IgD-negative memory B cell (primary cell): Measurements from ENCODE around the gene OXGR1. TPM values are rescaled to one million over a fixed set of nuclear protein-coding genes. Genes with fewer than 3 reads are reported as not detected.
A peak's percentile ranks its signal among the peaks of the same experiment; 100 is the strongest.
"Not testable (repeated sequence)": the region's sequence is repeated elsewhere in the genome, so short reads cannot be mapped to it uniquely, and the experiment has no call there.

Experiments used
- H3K27ac Mint-ChIP-seq, 3 donors: one replicate each; pipeline ENCODE4 v1.8.0; 2020 to 2022; ENCODE audit warnings: mild to moderate bottlenecking in 3 of 3, mixed read lengths in 3 of 3, moderate library complexity in 1 of 3
- H3K27me3 Mint-ChIP-seq: one replicate; pipeline ENCODE4 v1.8.0; 2021; ENCODE audit warnings: mixed read lengths
- H3K36me3 Mint-ChIP-seq: one replicate; pipeline ENCODE4 v1.8.0; 2020; ENCODE audit warnings: mild to moderate bottlenecking, mixed read lengths
- H3K4me1 Mint-ChIP-seq, 3 donors: one replicate each; pipeline ENCODE4 v1.8.0; 2020 to 2022; ENCODE audit warnings: mixed read lengths in 3 of 3, mild to moderate bottlenecking in 1 of 3
- H3K4me3 Mint-ChIP-seq, 4 donors: one replicate each; pipeline ENCODE4 v1.8.0; 2020 to 2022; ENCODE audit warnings: mild to moderate bottlenecking in 4 of 4, mixed read lengths in 4 of 4, moderate library complexity in 3 of 4
- H3K9me3 Mint-ChIP-seq, 3 donors: one replicate each; pipeline ENCODE4 v1.8.0; 2020 to 2021; ENCODE audit warnings: mixed read lengths in 3 of 3, mild to moderate bottlenecking in 1 of 3
- polyA plus RNA-seq: library from polyadenylated mRNA; unstranded; fragments of 300-500 nt; fragmentation: Illumina TruSeq; gene quantifications from one replicate; pipeline ENCODE4 v1.2.3, GENCODE V29; 2021

The OXGR1 gene
- polyA plus RNA-seq, 1 donor from 2014 or later, result not detected

DNA sequence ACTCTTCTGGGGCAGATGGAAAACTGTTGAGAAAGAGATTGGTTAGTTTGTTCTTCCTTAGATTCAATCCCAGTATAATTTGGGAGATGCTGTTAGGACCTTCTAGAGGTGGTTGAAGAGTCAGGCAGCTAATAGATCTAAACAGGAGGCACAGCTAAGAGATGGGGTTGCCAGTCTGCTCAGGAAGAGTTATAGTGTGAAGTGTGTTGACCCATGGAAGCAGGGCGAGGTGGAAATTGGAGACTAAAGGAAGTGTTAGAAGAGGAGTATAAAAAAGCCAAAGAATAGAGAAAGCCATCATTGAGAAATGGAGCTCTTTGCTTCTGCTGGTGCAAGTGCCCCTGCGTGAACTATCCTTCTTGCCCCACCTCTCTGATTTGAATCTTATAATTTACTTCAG, 3.8 kb upstream of the OXGR1 start:
- peaks cover 0 to 12% (median 4%) of the 10 kb centered on the region in 3 donors for H3K4me1 Mint-ChIP-seq
- H3K27me3 Mint-ChIP-seq, result peaks cover 15% of the 10 kb centered on the region
- H3K9me3 Mint-ChIP-seq, result peaks cover 0 to 6% (median 0%) of the 10 kb centered on the region in 3 donors
- no peak overlapping the region for H3K4me3 Mint-ChIP-seq
- H3K36me3 Mint-ChIP-seq, result no peaks in the 10 kb centered on the region
- H3K27ac Mint-ChIP-seq, result no peak overlapping the region

DNA sequence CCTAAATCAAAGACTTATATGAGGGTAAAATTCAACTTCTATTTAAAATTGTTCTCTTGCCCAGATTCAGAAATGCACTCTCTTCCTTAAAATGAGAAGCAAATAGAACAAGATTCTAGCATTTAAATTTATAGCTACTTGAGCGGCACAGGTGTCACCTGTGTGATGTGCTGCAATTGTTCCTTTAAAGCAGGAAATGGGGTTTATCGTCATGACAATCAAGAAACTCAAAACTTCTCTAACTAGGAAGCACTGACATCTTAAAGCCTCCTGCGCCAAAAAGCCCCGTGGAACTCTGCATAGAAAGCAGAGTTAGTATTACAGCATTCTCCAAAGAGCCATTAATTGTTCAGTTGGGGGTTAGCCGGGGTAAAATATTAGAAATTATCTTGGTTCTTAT, 2.6 kb upstream of the OXGR1 start:
- Mint-ChIP-seq H3K27ac (no peak overlapping the region), H3K9me3 (peaks cover 0 to 8% (median under 1%) of the 10 kb centered on the region in 3 donors), H3K4me3 (no peak overlapping the region), H3K36me3 (no peaks in the 10 kb centered on the region), H3K4me1 (peaks cover 0 to 11% (median 4%) of the 10 kb centered on the region in 3 donors), H3K27me3 (peaks cover 21% of the 10 kb centered on the region)

DNA sequence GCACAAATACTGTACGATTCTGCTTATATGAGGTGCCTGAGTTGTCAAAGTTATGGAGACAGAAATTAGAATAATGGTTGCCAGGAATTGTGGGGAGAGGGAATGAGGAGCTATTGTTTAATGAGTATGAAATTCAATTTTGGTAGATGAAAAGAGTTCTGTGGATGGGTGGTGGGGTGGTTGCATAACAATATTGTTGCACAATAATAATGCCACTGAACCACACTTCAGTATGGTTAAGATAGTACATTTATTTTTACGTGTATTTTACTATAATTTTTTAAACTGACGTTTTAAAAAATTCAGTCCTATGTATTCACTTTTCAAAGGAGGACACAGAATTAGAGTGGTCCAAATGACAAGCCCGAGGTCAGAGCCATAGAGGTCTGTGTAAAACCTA, 1.8 kb upstream of the OXGR1 start:
- Mint-ChIP-seq H3K4me3 (no peak overlapping the region), H3K4me1 (peaks cover 0 to 6% (median 4%) of the 10 kb centered on the region in 3 donors), H3K27me3 (peaks cover 24% of the 10 kb centered on the region), H3K36me3 (no peaks in the 10 kb centered on the region), H3K27ac (no peak overlapping the region), H3K9me3 (peaks cover 3 to 8% (median 5%) of the 10 kb centered on the region in 3 donors)

- H3K9me3 Mint-ChIP-seq, result peaks cover 3 to 8% (median 5%) of the 10 kb centered on the region in 3 donors
- H3K4me3 Mint-ChIP-seq, result peak overlapping the region in 1 of 4 donors; percentile 69
- no peaks in the 10 kb centered on the region for H3K36me3 Mint-ChIP-seq
- no peak overlapping the region for H3K27ac Mint-ChIP-seq
- peaks cover 24% of the 10 kb centered on the region for H3K27me3 Mint-ChIP-seq
- peaks cover 0 to 5% (median 4%) of the 10 kb centered on the region in 3 donors for H3K4me1 Mint-ChIP-seq
Observed at GRCh38 chr13:96994858-96995243, 575 bp upstream of the OXGR1 start.

DNA sequence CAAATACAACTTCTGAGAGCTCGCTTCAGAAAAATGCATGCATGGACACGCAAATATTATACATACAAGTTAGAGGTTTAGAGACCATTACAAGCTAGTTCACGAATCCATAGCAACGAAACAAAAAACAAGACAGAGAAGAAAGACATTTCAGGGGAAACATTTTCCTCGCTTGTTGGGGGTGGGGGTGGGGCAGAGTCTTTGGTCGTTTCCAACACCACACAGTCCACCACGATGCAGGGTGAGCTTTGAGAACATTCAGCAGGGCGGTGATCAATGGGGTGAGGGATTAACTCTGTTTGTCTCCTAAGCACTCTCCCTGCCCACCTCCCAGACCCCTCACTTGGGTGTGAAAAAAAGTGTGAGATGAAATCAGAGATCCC, 651 bp downstream of the OXGR1 start:
- peaks cover 0 to 5% (median 4%) of the 10 kb centered on the region in 3 donors for H3K4me1 Mint-ChIP-seq
- peak overlapping the region in 1 of 4 donors; percentile 81 for H3K4me3 Mint-ChIP-seq
- H3K27me3 Mint-ChIP-seq, result peaks cover 23% of the 10 kb centered on the region
- H3K36me3 Mint-ChIP-seq, result no peaks in the 10 kb centered on the region
- no peak overlapping the region for H3K27ac Mint-ChIP-seq
- H3K9me3 Mint-ChIP-seq, result peaks cover 3 to 8% (median 5%) of the 10 kb centered on the region in 3 donors

- no peak overlapping the region for H3K4me3 Mint-ChIP-seq
- peaks cover 22% of the 10 kb centered on the region for H3K27me3 Mint-ChIP-seq
- no peaks in the 10 kb centered on the region for H3K36me3 Mint-ChIP-seq
- H3K27ac Mint-ChIP-seq, result no peak overlapping the region
- H3K9me3 Mint-ChIP-seq, result peaks cover 3 to 8% (median 5%) of the 10 kb centered on the region in 3 donors
- peaks cover 0 to 5% (median 4%) of the 10 kb centered on the region in 3 donors for H3K4me1 Mint-ChIP-seq
Observed at GRCh38 chr13:96992633-96993032, 1.6 kb downstream of the OXGR1 start.

DNA sequence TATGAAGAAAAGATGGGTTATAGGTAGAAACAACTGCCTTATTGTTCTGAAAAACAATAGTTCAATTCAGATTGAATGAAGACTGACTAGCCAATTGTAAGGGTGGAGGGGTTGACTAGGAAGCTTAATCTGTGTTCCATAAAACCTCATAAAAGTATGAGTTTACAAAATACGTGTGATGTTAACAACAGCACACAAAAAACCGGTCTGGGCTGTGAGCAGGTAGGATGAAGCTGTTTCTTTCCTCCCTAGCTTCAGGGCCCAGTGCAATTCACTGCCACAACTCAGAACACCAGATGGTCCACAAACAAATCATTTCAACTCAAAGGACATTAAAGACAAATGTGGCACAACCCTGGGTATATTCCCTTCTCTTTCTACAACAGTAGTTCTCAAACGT, 3.2 kb downstream of the OXGR1 start:
- H3K27me3 Mint-ChIP-seq, result peaks cover 22% of the 10 kb centered on the region
- peaks cover 0 to 5% (median 4%) of the 10 kb centered on the region in 3 donors for H3K4me1 Mint-ChIP-seq
- H3K27ac Mint-ChIP-seq, result no peak overlapping the region
- peaks cover 3 to 7% (median 5%) of the 10 kb centered on the region in 3 donors for H3K9me3 Mint-ChIP-seq
- no peaks in the 10 kb centered on the region for H3K36me3 Mint-ChIP-seq
- H3K4me3 Mint-ChIP-seq, result no peak overlapping the region

GRCh38 chr13:96988441-96988840, 5.8 kb downstream of the OXGR1 start:
- Mint-ChIP-seq H3K27ac (no peak overlapping the region), H3K36me3 (no peaks in the 10 kb centered on the region), H3K4me1 (peaks cover 0 to 5% (median 2%) of the 10 kb centered on the region in 3 donors), H3K9me3 (peaks cover 3 to 6% (median 5%) of the 10 kb centered on the region in 3 donors), H3K27me3 (peaks cover 13% of the 10 kb centered on the region), H3K4me3 (no peak overlapping the region)

DNA sequence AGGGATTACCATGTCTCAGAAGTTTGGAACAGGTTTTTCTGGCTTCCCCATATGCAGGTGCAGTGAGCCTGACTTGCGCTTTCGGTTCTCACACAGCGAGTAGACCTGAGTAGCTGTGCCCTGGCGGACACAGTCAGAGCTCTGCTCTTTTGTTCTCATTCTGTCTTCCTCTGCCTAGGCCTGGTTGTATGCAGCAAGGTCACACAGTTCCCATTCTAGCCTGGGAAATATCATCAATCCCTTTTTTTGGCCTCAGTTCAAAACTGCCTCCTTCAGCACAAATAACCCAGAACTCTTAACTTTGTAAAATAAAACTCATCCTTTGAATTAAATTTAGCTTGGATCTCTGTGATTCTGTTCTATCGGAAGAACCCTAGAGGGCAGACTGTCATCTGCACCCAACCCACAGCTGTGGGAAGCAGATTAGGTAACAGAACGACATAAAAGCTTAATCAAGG, 10.2 kb downstream of the OXGR1 start:
- H3K4me3 Mint-ChIP-seq, result peak overlapping the region in 1 of 4 donors; percentile 65

DNA sequence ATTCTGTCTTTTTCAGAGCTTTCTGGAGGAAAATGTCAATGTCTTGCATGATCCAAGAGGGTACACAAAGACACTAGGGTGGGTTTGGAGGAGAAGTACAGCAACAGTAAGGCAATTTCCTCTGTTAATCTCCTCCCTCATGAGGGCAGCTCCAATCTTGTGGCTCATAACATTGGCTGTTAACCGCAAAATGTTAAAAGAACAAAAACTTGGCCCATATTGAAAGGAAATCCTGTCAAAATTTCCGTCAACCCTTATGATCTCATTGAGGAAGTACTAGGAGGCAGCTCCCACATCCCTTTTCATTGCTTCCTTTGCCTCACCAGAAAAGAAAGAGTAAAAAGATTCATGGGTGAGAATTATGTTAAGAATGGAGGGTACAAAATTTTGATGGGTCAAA, 11.6 kb downstream of the OXGR1 start:
- H3K27me3 Mint-ChIP-seq, result no peaks in the 10 kb centered on the region
- H3K36me3 Mint-ChIP-seq, result no peaks in the 10 kb centered on the region
- no peak overlapping the region for H3K4me3 Mint-ChIP-seq
- H3K4me1 Mint-ChIP-seq, result peaks cover 0 to 5% (median 2%) of the 10 kb centered on the region in 3 donors
- peaks cover 0 to 3% (median 1%) of the 10 kb centered on the region in 3 donors for H3K9me3 Mint-ChIP-seq
- H3K27ac Mint-ChIP-seq, result no peak overlapping the region

More for the DNA sequence above, 10.2 kb downstream of the OXGR1 start:
- Mint-ChIP-seq H3K27ac (no peak overlapping the region), H3K36me3 (no peaks in the 10 kb centered on the region), H3K4me1 (peaks cover 0 to 5% (median 2%) of the 10 kb centered on the region in 3 donors), H3K27me3 (no peaks in the 10 kb centered on the region), H3K9me3 (peaks cover 0 to 3% (median 0%) of the 10 kb centered on the region in 3 donors)

DNA sequence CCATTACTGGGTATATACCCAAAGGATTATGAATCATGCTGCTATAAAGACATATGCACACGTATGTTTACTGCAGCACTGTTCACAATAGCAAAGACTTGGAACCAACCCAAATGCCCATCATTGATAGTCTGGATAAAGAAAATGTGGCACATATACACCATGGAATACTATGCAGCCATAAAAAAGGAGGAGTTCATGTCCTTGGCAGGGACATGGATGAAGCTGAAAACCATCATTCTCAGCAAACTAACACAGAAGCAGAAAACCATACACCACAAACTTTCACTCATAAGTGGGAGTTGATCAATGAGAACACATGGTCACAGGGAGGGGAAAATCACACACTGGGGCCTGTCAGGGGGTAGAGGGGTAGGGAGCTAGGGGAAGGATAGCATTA, 14.4 kb downstream of the OXGR1 start:
- not testable (repeated sequence) for H3K27me3 Mint-ChIP-seq, H3K9me3 Mint-ChIP-seq, H3K4me1 Mint-ChIP-seq, H3K4me3 Mint-ChIP-seq, H3K27ac Mint-ChIP-seq, H3K36me3 Mint-ChIP-seq

GRCh38 chr13:96968027-96968426, 26.2 kb downstream of the OXGR1 start:
- Mint-ChIP-seq H3K4me1 (no peaks in the 10 kb centered on the region), H3K36me3 (no peaks in the 10 kb centered on the region), H3K27me3 (no peaks in the 10 kb centered on the region), H3K9me3 (peaks cover 12 to 40% (median 23%) of the 10 kb centered on the region in 3 donors), H3K27ac (no peak overlapping the region), H3K4me3 (no peak overlapping the region)

DNA sequence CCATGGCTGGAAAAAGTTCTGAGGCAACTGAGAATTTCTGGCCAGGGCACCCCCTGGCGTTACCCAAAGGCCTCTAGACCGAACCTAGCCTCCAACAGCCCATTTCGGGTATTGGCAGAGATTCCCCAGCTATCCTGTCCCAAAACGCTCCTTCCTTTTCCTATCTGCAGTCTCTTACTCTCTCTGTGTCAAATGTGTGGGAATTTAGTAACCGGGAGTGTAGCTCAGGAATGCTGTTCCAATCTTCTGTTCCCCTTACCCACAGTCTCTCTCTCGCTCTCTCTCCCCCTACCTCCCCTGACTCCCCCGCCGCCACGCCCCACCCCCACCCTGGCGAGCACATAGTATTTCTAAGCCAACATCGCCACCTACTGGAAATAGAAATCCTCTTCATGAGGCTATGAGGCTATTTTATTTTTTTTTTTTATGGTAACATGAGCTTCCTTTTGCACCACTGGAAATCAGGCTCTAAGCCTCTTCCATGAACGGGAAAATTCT, 27.0 kb downstream of the OXGR1 start:
- Mint-ChIP-seq H3K4me3 (no peak overlapping the region), H3K27me3 (no peaks in the 10 kb centered on the region), H3K9me3 (peaks cover 14 to 36% (median 23%) of the 10 kb centered on the region in 3 donors), H3K36me3 (no peaks in the 10 kb centered on the region), H3K27ac (no peak overlapping the region), H3K4me1 (no peaks in the 10 kb centered on the region)

DNA sequence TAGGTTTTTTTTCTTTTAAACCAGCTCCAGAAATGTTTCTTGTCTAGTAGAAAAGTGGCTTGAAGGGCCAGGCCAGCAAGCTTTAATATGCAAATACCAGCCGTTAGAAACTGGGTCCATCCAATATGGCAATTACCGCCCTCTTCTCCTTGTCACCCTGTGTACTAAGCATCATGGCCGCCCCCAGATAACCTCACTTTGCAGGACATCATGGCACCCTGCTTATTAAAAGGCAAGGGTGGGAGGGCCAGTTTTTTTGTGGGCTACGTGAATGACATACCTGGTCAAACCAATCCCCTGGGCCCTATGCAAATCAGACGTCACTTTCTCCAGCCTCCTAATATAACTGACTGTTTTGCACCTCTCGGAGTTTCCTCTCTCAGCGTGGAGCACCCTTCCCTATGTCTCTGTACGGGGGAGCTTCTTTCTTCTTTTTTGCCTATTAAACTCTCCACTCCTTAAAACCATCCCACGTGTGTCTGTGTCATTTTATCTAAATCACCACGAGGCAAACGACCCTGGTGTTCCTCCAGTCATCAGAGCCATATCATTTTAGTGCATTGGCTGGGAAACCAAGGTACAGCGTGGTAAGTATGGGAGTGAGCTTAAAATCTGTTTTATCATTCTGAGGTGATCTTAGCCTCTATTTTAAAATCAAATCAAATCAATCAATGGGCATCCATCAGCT, 27.7 kb downstream of the OXGR1 start:
- Mint-ChIP-seq H3K27me3 (no peaks in the 10 kb centered on the region), H3K9me3 (peaks cover 14 to 36% (median 23%) of the 10 kb centered on the region in 3 donors), H3K4me3 (no peak overlapping the region), H3K27ac (no peak overlapping the region), H3K36me3 (no peaks in the 10 kb centered on the region), H3K4me1 (no peaks in the 10 kb centered on the region)

DNA sequence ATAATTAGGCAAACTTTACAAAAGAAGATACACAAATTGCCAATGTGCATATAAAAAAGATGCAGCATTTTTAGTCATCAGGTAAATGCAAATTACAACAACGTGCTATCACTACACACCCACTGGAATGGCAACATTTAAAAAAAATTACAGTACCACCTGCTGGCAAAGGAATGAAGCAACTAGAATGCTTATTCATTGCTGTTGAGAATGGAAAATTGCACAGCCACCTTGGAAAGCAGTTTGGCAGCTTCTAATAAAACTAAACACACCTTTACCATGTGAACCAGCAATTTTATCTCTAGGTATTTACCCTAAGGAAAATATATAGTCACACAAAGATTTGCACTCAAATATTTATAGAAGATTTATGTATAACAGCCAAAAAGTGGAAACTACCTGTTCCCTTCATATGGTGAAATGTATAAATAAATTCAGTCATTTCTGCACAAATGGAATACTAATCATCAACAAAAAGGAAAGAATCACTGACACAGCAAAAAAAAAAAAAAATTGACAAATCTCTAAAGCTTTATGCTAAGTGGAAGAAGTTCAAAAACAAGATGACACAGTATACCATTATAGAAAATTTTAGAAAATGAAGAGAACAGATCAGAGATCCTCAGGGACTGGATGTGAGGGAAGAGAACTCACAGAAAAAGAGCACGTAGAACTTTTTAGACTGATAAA, 30.3 kb downstream of the OXGR1 start:
- no peaks in the 10 kb centered on the region for H3K36me3 Mint-ChIP-seq
- no peak overlapping the region for H3K27ac Mint-ChIP-seq
- peaks cover 13 to 19% (median 14%) of the 10 kb centered on the region in 3 donors for H3K9me3 Mint-ChIP-seq
- no peaks in the 10 kb centered on the region for H3K27me3 Mint-ChIP-seq
- no peaks in the 10 kb centered on the region for H3K4me1 Mint-ChIP-seq
- H3K4me3 Mint-ChIP-seq, result no peak overlapping the region
